ENCODE measurements around the gene SASS6.

The SASS6 gene

DNA sequence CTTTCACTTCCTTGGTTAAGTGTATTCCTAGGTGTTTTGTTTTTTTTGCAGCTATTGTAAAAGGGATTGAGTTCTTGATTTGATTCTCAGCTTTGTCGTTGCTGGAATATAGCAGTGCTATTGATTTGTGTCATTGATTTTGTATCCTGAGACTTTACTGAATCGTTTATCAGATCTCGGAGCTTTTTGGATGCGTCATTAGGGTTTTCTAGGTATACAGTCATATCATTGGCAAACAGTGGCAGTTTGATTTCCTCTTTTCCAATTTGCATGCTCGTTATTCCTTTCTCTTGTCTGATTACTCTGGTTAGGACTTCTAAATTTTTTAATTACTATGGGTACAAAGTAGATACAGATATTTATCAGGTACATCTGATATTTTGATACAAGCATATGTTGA is 87.5 kb downstream of the SASS6 start:
- Histone ChIP-seq H3K27me3 (ENCODE audit: insufficient read depth, low read length, poor library complexity) (no peaks in the 10 kb centered on the region), H3K9me3 (ENCODE audit: insufficient read depth, low read length, severe bottlenecking) (no peaks in the 10 kb centered on the region), H3K27ac (ENCODE audit: low read length) (no peak overlapping the region), H2AFZ (ENCODE audit: low read depth, low read length) (no peak overlapping the region), H3K4me2 (ENCODE audit: insufficient read depth, low read length) (no peak overlapping the region), H4K20me1 (ENCODE audit: insufficient read depth, low read length) (peaks cover 57% of the 10 kb centered on the region), H3K4me1 (ENCODE audit: insufficient read depth, low read length) (peaks cover 50% of the 10 kb centered on the region), H3K9ac (ENCODE audit: low read depth, low read length) (no peak overlapping the region), H3K36me3 (ENCODE audit: insufficient read depth, low read length) (peaks cover 19% of the 10 kb centered on the region), H3K4me3 (ENCODE audit: low read depth in 1 of 2, low read length in 2 of 2) (no peak overlapping the region), H3K79me2 (ENCODE audit: insufficient read depth, low read length) (peaks cover 100% of the 10 kb centered on the region)
- ATAC-seq (ENCODE audit: insufficient read depth, low read depth) (no peak), DNase-seq (no peak)
- TF ChIP-seq EZH2 (IDR thresholded peaks at IDR 0.05; ENCODE audit: borderline replicate concordance, low read depth, low read length, severe bottlenecking): no peak
- TF ChIP-seq, protein P1, sequence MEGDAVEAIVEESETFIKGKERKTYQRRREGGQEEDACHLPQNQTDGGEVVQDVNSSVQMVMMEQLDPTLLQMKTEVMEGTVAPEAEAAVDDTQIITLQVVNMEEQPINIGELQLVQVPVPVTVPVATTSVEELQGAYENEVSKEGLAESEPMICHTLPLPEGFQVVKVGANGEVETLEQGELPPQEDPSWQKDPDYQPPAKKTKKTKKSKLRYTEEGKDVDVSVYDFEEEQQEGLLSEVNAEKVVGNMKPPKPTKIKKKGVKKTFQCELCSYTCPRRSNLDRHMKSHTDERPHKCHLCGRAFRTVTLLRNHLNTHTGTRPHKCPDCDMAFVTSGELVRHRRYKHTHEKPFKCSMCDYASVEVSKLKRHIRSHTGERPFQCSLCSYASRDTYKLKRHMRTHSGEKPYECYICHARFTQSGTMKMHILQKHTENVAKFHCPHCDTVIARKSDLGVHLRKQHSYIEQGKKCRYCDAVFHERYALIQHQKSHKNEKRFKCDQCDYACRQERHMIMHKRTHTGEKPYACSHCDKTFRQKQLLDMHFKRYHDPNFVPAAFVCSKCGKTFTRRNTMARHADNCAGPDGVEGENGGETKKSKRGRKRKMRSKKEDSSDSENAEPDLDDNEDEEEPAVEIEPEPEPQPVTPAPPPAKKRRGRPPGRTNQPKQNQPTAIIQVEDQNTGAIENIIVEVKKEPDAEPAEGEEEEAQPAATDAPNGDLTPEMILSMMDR (IDR thresholded peaks at IDR 0.05; ENCODE audit: borderline replicate concordance, extremely low read depth, low read length, poor library complexity, severe bottlenecking): no peak

GRCh38 chr1:100039591-100039990 is 93.1 kb downstream of the SASS6 start:
- H4K20me1 ChIP-seq (ENCODE audit: insufficient read depth, low read length): peaks cover 23% of the 10 kb centered on the region; the same call in 1 of the 2 replicates
- H3K4me2 ChIP-seq (ENCODE audit: insufficient read depth, low read length): peak overlapping the region; percentile 75
- H3K27ac ChIP-seq (ENCODE audit: low read length): peak overlapping the region; percentile 98; the same call in 1 of the 2 replicates
- TF ChIP-seq, protein P1 (IDR thresholded peaks at IDR 0.05; ENCODE audit: borderline replicate concordance, extremely low read depth, low read length, poor library complexity, severe bottlenecking): no peak
- no peak for TF ChIP-seq EZH2 (IDR thresholded peaks at IDR 0.05; ENCODE audit: borderline replicate concordance, low read depth, low read length, severe bottlenecking)
- H3K4me1 ChIP-seq (ENCODE audit: insufficient read depth, low read length): peaks cover 57% of the 10 kb centered on the region
- H3K79me2 ChIP-seq (ENCODE audit: insufficient read depth, low read length): peaks cover 86% of the 10 kb centered on the region
- H3K9me3 ChIP-seq (ENCODE audit: insufficient read depth, low read length, severe bottlenecking): no peaks in the 10 kb centered on the region
- DNase-seq: no peak
- H3K4me3 ChIP-seq (ENCODE audit: low read depth in 1 of 2, low read length in 2 of 2): peak overlapping the region; percentile 59 to 77
- H3K36me3 ChIP-seq (ENCODE audit: insufficient read depth, low read length): peaks cover 5% of the 10 kb centered on the region
- H3K9ac ChIP-seq (ENCODE audit: low read depth, low read length): peak overlapping the region; percentile 96
- H2AFZ ChIP-seq (ENCODE audit: low read depth, low read length): no peak overlapping the region
- H3K27me3 ChIP-seq (ENCODE audit: insufficient read depth, low read length, poor library complexity): no peaks in the 10 kb centered on the region
- ATAC-seq (ENCODE audit: insufficient read depth, low read depth): no peak

- H3K27me3 ChIP-seq (ENCODE audit: insufficient read depth, low read length, poor library complexity): no peaks in the 10 kb centered on the region
- ATAC-seq (ENCODE audit: insufficient read depth, low read depth): peak; percentile 61
- DNase-seq: peak; percentile 79
- peaks cover 2% of the 10 kb centered on the region for H3K36me3 ChIP-seq (ENCODE audit: insufficient read depth, low read length)
- no peaks in the 10 kb centered on the region for H3K9me3 ChIP-seq (ENCODE audit: insufficient read depth, low read length, severe bottlenecking)
- H2AFZ ChIP-seq (ENCODE audit: low read depth, low read length): peak overlapping the region; percentile 74
- H3K4me2 ChIP-seq (ENCODE audit: insufficient read depth, low read length): peak overlapping the region; percentile 75
- peaks cover 57% of the 10 kb centered on the region for H3K4me1 ChIP-seq (ENCODE audit: insufficient read depth, low read length)
- H3K9ac ChIP-seq (ENCODE audit: low read depth, low read length): peak overlapping the region; percentile 96
- H4K20me1 ChIP-seq (ENCODE audit: insufficient read depth, low read length): peaks cover 16% of the 10 kb centered on the region; the same call in 1 of the 2 replicates
- peak overlapping the region; percentile 59 to 77 for H3K4me3 ChIP-seq (ENCODE audit: low read depth in 1 of 2, low read length in 2 of 2)
- H3K27ac ChIP-seq (ENCODE audit: low read length): peak overlapping the region; percentile 98
- H3K79me2 ChIP-seq (ENCODE audit: insufficient read depth, low read length): peaks cover 78% of the 10 kb centered on the region
- no peak for TF ChIP-seq EZH2 (IDR thresholded peaks at IDR 0.05; ENCODE audit: borderline replicate concordance, low read depth, low read length, severe bottlenecking)
- TF ChIP-seq, protein P1 (IDR thresholded peaks at IDR 0.05; ENCODE audit: borderline replicate concordance, extremely low read depth, low read length, poor library complexity, severe bottlenecking): no peak
Observed at GRCh38 chr1:100038660-100039287, 94.0 kb downstream of the SASS6 start.

All from DND-41 (cell line).